ENCODE measurements around the gene LMCD1. TPM values are rescaled to one million over a fixed set of nuclear protein-coding genes. Genes with fewer than 3 reads are reported as not detected.

The LMCD1 gene
- polyA plus RNA-seq, 2 of the 4 experiments (the other 2 are of a cell fraction): 64.3 to 85.4 TPM

DNA sequence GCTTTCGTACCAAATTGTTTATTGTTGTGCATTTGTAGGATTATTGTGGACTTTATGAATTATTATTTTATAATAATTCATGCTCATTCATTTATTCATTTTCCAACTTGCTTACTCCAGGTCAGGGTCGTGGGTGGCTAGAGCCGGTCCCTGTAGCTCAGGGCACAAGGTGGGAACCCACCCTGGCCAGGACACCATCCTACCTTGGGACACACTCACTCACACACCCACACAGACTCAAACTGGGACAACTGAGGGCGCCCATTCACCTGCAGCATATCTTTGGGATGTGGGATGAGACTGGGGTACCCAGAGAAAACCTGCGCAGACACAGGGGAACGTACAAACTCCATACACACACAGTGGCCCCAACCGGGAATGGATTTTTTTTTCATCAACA is 102.4 kb downstream of the LMCD1 start:
- H3K9me3 ChIP-seq: no peaks in the 10 kb centered on the region
- POLR2A ChIA-PET: no interaction called here
- 0 out of 3 replicates have a peak, but pooled peaks cover 3% of the 10 kb centered on the region for H3K4me1 ChIP-seq
- no peak overlapping the region for H3K4me2 ChIP-seq
- CTCF ChIA-PET: no interaction called here
- H3K4me3 ChIP-seq: no peak overlapping the region
- no peak overlapping the region for H3K27ac ChIP-seq
- WGBS (ENCODE audit: missing lambda C conversion rate): 81% methylated on average over 7 of the region's 7 CpGs
- DNase-seq (ENCODE audit: low read depth in 1 of 2, low spot score in 1 of 2) (no peak), FAIRE-seq (no peak), ATAC-seq (no peak)
- no peak for TF ChIP-seq KDM1A (IDR thresholded peaks at IDR 0.05; ENCODE audit: low read depth)
- no peak for TF ChIP-seq MYC (IDR thresholded peaks at IDR 0.05; ENCODE audit: borderline replicate concordance, low read length)
- no peak for TF ChIP-seq ZFP36 (IDR thresholded peaks at IDR 0.05; ENCODE audit: borderline replicate concordance, partially characterized antibody)
- no peak for TF ChIP-seq ESRRA (IDR thresholded peaks at IDR 0.05; ENCODE audit: borderline replicate concordance, low read length)
- TF ChIP-seq RFX5 (IDR thresholded peaks at IDR 0.05): no peak
- TF ChIP-seq BHLHE40 (IDR thresholded peaks at IDR 0.05; ENCODE audit: low read depth, low read length): no peak
- TF ChIP-seq, protein P1, sequence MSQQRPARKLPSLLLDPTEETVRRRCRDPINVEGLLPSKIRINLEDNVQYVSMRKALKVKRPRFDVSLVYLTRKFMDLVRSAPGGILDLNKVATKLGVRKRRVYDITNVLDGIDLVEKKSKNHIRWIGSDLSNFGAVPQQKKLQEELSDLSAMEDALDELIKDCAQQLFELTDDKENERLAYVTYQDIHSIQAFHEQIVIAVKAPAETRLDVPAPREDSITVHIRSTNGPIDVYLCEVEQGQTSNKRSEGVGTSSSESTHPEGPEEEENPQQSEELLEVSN (IDR thresholded peaks at IDR 0.05; ENCODE audit: borderline replicate concordance, low read depth): no peak
- no peak for TF ChIP-seq RCOR1 (IDR thresholded peaks at IDR 0.05; ENCODE audit: low read depth, low read length)
- no peak for TF ChIP-seq JUNB (IDR thresholded peaks at IDR 0.05)
- no peak for TF ChIP-seq EHMT2 (IDR thresholded peaks at IDR 0.05; ENCODE audit: low read depth)
- TF ChIP-seq, protein P2, sequence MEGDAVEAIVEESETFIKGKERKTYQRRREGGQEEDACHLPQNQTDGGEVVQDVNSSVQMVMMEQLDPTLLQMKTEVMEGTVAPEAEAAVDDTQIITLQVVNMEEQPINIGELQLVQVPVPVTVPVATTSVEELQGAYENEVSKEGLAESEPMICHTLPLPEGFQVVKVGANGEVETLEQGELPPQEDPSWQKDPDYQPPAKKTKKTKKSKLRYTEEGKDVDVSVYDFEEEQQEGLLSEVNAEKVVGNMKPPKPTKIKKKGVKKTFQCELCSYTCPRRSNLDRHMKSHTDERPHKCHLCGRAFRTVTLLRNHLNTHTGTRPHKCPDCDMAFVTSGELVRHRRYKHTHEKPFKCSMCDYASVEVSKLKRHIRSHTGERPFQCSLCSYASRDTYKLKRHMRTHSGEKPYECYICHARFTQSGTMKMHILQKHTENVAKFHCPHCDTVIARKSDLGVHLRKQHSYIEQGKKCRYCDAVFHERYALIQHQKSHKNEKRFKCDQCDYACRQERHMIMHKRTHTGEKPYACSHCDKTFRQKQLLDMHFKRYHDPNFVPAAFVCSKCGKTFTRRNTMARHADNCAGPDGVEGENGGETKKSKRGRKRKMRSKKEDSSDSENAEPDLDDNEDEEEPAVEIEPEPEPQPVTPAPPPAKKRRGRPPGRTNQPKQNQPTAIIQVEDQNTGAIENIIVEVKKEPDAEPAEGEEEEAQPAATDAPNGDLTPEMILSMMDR (IDR thresholded peaks at IDR 0.05): no peak
- no peak for TF ChIP-seq EP300 (IDR thresholded peaks at IDR 0.05)
- TF ChIP-seq FOXS1 (CRISPR knock-in tag; IDR thresholded peaks at IDR 0.05): no peak
- no peak for TF ChIP-seq CBX8 (IDR thresholded peaks at IDR 0.05)
- TF ChIP-seq, protein P3, sequence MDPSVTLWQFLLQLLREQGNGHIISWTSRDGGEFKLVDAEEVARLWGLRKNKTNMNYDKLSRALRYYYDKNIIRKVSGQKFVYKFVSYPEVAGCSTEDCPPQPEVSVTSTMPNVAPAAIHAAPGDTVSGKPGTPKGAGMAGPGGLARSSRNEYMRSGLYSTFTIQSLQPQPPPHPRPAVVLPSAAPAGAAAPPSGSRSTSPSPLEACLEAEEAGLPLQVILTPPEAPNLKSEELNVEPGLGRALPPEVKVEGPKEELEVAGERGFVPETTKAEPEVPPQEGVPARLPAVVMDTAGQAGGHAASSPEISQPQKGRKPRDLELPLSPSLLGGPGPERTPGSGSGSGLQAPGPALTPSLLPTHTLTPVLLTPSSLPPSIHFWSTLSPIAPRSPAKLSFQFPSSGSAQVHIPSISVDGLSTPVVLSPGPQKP (IDR thresholded peaks at IDR 0.05; ENCODE audit: low read depth, low read length): no peak
- TF ChIP-seq HOXB5 (CRISPR knock-in tag; IDR thresholded peaks at IDR 0.05): no peak
- TF ChIP-seq ZSCAN20 (CRISPR knock-in tag; IDR thresholded peaks at IDR 0.05): no peak
- TF ChIP-seq CHD4 (IDR thresholded peaks at IDR 0.05; ENCODE audit: borderline replicate concordance): no peak

DNA sequence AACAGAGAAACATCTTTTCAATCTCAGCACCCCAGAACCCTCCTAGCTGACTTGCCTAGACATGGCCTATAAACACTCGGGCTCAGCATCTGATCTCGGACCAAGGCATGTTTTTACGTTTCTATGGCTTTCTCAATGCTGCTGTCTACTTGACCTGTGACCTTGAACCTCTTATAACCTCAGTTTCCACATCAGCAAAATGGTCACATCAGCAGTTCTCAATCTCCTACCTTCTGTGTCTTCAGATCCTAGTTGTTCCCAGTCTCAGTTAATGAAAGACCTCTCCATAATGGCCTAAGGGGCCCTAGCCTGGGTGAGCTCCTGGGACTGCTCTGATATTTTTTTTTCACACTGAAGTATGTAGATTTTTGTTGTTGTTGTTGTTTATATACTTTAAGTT is 103.4 kb downstream of the LMCD1 start:
- no peak overlapping the region for H3K4me3 ChIP-seq
- 70% methylated on average over 3 of the region's 3 CpGs for WGBS (ENCODE audit: missing lambda C conversion rate)
- 0 out of 3 replicates have a peak, but pooled peaks cover 3% of the 10 kb centered on the region for H3K4me1 ChIP-seq
- no peaks in the 10 kb centered on the region for H3K9me3 ChIP-seq
- no peak for FAIRE-seq
- no peak for DNase-seq (ENCODE audit: low read depth in 1 of 2, low spot score in 1 of 2)
- no peak for ATAC-seq
- no peak overlapping the region for H3K4me2 ChIP-seq
- ChIA-PET POLR2A (no interaction called here), CTCF (interaction anchor here (1.4 to 3.3 kb wide), 2 partner anchors 18 to 162 kb away, joined by 5 to 16 read pairs; no protein-coding TSS in a partner anchor)
- no peak overlapping the region for H3K27ac ChIP-seq
- TF ChIP-seq NPAS2 (CRISPR knock-in tag; IDR thresholded peaks at IDR 0.05; ENCODE audit: borderline replicate concordance) (no peak), MAFK (IDR thresholded peaks at IDR 0.05; ENCODE audit: partially characterized antibody) (peak; percentile 73)

DNA sequence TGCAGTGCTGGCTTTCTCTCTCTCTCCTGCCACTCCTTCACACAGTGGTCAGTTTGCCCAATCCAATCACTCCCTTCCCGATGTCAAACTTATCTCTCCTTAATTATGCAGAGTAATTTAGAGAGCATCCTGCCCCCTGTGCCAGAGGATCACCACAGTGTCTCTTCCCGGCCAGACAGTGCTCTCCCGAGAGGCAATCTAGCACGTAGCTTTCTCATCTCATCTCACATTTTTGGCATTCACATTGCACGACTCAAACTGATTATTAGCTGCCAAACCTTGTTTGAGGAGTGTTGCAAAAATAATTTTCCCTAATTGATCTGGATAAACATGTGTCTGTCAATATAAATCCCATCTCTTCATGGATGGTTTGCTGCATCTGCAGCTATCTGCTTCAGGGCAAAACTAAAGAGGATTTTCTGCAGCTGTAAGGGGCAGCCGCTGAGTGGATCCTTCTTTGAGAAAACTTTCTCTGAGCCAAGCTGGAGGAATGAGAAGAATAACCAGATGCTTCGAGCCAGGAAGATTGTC is 105.1 kb downstream of the LMCD1 start:
- CTCF ChIA-PET: interaction anchor here (1.0 to 3.3 kb wide), 7 partner anchors 10 to 305 kb away, joined by 3 to 16 read pairs (median 4); no protein-coding TSS in a partner anchor
- POLR2A ChIA-PET: no interaction called here
- H3K4me1 ChIP-seq: 0 out of 3 replicates have a peak, but pooled peaks cover 3% of the 10 kb centered on the region
- 60% methylated on average over 7 of the region's 7 CpGs for WGBS (ENCODE audit: missing lambda C conversion rate)
- H3K9me3 ChIP-seq: no peaks in the 10 kb centered on the region
- FAIRE-seq (no peak), DNase-seq (ENCODE audit: low read depth in 1 of 2, low spot score in 1 of 2) (no peak), ATAC-seq (peak in 1 of 2 experiments; percentile 14; a peak in 1 of 6 replicates)
- H3K4me2 ChIP-seq: no peak overlapping the region
- no peak overlapping the region for H3K4me3 ChIP-seq
- H3K27ac ChIP-seq: no peak overlapping the region
- TF ChIP-seq EP300 (IDR thresholded peaks at IDR 0.05): no peak
- TF ChIP-seq ZFP36 (IDR thresholded peaks at IDR 0.05; ENCODE audit: borderline replicate concordance, partially characterized antibody): no peak
- no peak for TF ChIP-seq ZC3H11A (IDR thresholded peaks at IDR 0.05)
- TF ChIP-seq CHD4 (IDR thresholded peaks at IDR 0.05; ENCODE audit: borderline replicate concordance): no peak
- TF ChIP-seq, protein P4, sequence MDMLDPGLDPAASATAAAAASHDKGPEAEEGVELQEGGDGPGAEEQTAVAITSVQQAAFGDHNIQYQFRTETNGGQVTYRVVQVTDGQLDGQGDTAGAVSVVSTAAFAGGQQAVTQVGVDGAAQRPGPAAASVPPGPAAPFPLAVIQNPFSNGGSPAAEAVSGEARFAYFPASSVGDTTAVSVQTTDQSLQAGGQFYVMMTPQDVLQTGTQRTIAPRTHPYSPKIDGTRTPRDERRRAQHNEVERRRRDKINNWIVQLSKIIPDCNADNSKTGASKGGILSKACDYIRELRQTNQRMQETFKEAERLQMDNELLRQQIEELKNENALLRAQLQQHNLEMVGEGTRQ (IDR thresholded peaks at IDR 0.05): no peak
- no peak for TF ChIP-seq CHD2 (IDR thresholded peaks at IDR 0.05; ENCODE audit: low read length, partially characterized antibody)
- TF ChIP-seq EHF (CRISPR knock-in tag; IDR thresholded peaks at IDR 0.05): no peak
- TF ChIP-seq HDAC2 (IDR thresholded peaks at IDR 0.05): no peak
- no peak for TF ChIP-seq CBX2 (IDR thresholded peaks at IDR 0.05; ENCODE audit: borderline replicate concordance, low read depth)
- TF ChIP-seq, protein P5, sequence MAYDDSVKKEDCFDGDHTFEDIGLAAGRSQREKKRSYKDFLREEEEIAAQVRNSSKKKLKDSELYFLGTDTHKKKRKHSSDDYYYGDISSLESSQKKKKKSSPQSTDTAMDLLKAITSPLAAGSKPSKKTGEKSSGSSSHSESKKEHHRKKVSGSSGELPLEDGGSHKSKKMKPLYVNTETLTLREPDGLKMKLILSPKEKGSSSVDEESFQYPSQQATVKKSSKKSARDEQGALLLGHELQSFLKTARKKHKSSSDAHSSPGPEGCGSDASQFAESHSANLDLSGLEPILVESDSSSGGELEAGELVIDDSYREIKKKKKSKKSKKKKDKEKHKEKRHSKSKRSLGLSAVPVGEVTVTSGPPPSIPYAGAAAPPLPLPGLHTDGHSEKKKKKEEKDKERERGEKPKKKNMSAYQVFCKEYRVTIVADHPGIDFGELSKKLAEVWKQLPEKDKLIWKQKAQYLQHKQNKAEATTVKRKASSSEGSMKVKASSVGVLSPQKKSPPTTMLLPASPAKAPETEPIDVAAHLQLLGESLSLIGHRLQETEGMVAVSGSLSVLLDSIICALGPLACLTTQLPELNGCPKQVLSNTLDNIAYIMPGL (CRISPR knock-in tag; IDR thresholded peaks at IDR 0.05; ENCODE audit: borderline replicate concordance): no peak
- no peak for TF ChIP-seq RARB (CRISPR knock-in tag; IDR thresholded peaks at IDR 0.05)
- no peak for TF ChIP-seq EHMT2 (IDR thresholded peaks at IDR 0.05; ENCODE audit: low read depth)
